GM12875 (cell line): ENCODE measurements around the gene CSTF2T.

Source experiments
- H3K4me3 ChIP-seq: one replicate; pipeline ENCODE4 v1.5.1; 2011; ENCODE audit warnings: low read depth, low read length, control low read depth
- TF ChIP-seq, protein P1 (sequence below): IDR thresholded peaks from 2 replicates; pipeline ENCODE4 v1.5.1; 2011; ENCODE audit warnings: low read depth, mild to moderate bottlenecking, control low read depth, inconsistent platforms, low read length, moderate library complexity, borderline replicate concordance; ENCODE audit not compliant: insufficient read depth

CSTF2T gene

DNA sequence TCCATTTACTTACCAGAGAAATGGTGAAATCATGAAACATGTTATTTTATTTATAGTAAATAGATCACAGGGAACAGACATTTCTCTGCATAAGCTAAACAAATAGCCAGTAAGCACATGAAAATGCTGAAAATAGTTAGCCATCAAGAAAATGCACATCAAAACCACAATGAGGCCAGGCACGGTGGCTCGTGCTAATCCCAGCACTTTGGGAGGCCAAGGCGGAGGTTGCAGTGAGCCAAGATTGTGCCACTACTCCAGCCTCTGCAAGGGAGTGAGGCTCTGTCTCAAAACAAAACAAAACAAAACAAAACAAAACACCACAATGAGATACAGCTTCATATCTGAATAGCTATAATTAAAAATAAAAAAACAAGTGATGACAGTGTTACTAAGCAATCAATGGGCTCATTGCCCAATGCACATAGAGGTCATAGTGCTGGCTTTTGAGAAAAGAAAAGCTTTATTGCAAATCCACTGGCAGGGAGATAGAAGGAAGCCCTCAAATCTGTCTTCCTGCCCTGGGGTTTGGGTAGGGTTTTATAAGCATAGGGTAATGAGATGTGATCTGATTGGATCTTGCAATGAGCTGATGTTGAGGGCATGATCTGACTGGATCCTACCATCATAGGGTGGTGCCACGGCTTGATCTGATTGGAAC is 16.2 kb downstream of the CSTF2T start:
- H3K4me3 ChIP-seq, result no peak overlapping the region
- TF ChIP-seq, protein P1, sequence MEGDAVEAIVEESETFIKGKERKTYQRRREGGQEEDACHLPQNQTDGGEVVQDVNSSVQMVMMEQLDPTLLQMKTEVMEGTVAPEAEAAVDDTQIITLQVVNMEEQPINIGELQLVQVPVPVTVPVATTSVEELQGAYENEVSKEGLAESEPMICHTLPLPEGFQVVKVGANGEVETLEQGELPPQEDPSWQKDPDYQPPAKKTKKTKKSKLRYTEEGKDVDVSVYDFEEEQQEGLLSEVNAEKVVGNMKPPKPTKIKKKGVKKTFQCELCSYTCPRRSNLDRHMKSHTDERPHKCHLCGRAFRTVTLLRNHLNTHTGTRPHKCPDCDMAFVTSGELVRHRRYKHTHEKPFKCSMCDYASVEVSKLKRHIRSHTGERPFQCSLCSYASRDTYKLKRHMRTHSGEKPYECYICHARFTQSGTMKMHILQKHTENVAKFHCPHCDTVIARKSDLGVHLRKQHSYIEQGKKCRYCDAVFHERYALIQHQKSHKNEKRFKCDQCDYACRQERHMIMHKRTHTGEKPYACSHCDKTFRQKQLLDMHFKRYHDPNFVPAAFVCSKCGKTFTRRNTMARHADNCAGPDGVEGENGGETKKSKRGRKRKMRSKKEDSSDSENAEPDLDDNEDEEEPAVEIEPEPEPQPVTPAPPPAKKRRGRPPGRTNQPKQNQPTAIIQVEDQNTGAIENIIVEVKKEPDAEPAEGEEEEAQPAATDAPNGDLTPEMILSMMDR, result no peak

- TF ChIP-seq, protein P1, result no peak
- no peak overlapping the region for H3K4me3 ChIP-seq
Measured at GRCh38 chr10:51679841-51680240, 19.6 kb downstream of the CSTF2T start.

GRCh38 chr10:51675088-51675487 is 24.3 kb downstream of the CSTF2T start:
- H3K4me3 ChIP-seq, result no peak overlapping the region
- TF ChIP-seq, protein P1, result no peak

DNA sequence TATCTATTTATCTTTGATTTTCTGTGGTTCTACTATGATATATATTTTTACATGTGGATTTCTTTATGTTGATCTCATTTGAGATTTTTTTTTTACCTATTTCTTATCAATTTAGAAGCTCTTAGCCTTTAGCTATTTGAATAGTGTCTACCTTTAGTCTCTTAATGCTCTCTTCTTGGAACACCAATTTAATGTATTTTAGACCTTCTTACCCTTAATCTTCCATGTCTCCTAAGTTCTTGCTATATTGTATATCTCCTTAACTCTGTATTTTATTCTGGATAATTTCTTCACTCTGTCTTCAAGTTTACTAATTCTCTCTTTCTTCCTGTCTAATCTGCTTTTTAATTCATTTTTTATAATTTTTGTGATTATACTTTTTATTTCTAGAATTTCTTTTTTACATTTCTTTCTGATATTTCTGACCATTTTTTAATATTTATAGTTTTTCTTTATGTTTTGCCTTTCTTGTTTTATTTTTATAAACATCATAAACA is 27.3 kb downstream of the CSTF2T start:
- TF ChIP-seq, protein P1, result no peak
- no peak overlapping the region for H3K4me3 ChIP-seq

GRCh38 chr10:51669041-51669440 is 30.4 kb downstream of the CSTF2T start:
- TF ChIP-seq, protein P1, result no peak
- H3K4me3 ChIP-seq, result no peak overlapping the region

DNA sequence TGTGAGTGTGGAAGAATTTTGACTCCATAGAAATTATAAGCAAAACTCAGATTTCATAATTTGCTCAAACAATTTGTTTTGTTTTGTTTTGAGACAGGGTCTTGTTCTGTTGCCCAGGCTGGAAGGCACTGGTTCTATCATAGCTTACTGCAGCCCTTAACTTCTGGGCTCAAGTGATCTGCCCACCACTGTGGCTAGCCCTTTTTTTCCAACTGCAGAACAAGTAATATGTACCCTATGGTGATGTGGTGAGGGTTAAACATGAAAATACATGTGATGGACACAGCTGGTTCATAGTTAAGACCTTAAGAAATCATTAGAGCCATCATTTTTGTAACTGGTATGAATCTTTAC is 31.1 kb downstream of the CSTF2T start:
- no peak overlapping the region for H3K4me3 ChIP-seq
- TF ChIP-seq, protein P1, result no peak

DNA sequence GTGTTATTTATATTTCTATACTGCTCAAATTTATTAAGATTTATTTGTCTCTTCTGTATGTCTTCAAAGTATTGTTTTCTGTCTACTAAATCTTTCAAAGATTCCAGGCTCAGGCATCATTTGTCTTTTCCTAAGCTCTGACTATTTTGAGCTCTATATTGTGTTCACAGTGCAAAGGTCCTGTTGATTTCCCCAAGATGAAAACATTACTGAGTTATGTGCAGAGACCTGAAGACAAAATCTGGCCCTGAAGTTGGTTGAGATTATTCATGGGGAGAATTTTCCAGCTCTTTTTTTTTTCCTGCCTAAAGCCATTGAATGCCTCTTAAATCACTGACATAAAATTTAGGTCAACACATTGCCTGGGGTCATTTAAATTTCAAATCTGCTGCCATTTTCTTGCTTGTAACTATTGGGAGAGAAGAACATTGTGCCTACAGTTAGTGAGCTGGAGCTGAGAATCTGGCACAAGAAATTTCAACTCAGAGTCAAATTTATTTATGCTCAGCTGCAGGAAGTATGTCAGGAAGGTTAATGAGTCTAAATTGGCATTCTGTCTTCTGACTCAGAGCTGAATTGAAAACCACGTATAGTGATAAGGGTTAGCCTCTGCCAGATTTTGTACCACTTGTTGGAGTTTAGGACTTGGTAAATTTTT is 31.6 kb downstream of the CSTF2T start:
- no peak overlapping the region for H3K4me3 ChIP-seq
- TF ChIP-seq, protein P1, result no peak
